HG02973 (cell line): ENCODE data around the gene LYRM1.

Experiments
- ATAC-seq: cut with Tn5 transposase; IDR thresholded peaks from one replicate; pipeline ENCODE4 v1.9.1; 2021; ENCODE audit warnings: moderate library complexity; ENCODE audit not compliant: unreplicated experiment

LYRM1 gene

GRCh38 chr16:20871941-20872815, 28.4 kb upstream of the LYRM1 start:
- no peak for ATAC-seq

GRCh38 chr16:20873331-20873730, 27.2 kb upstream of the LYRM1 start:
- ATAC-seq: no peak

GRCh38 chr16:20874088-20874581, 26.4 kb upstream of the LYRM1 start:
- ATAC-seq: no peak

GRCh38 chr16:20875355-20875650, 25.3 kb upstream of the LYRM1 start:
- ATAC-seq: no peak

- ATAC-seq: no peak
These were observed 21.9 kb upstream of the LYRM1 start for GRCh38 chr16:20878682-20879147.

GRCh38 chr16:20879175-20880040, 21.2 kb upstream of the LYRM1 start:
- no peak for ATAC-seq

- no peak for ATAC-seq
These were observed 19.6 kb upstream of the LYRM1 start for GRCh38 chr16:20880867-20881502.

GRCh38 chr16:20881503-20881878, 19.1 kb upstream of the LYRM1 start:
- no peak for ATAC-seq

- ATAC-seq: no peak
These were observed 16.9 kb upstream of the LYRM1 start for GRCh38 chr16:20883554-20884239.

GRCh38 chr16:20884240-20884556, 16.4 kb upstream of the LYRM1 start:
- ATAC-seq: no peak

- no peak for ATAC-seq
These were observed 14.3 kb upstream of the LYRM1 start for GRCh38 chr16:20886320-20886719.

GRCh38 chr16:20887207-20887606, 13.4 kb upstream of the LYRM1 start:
- ATAC-seq: no peak

- ATAC-seq: no peak
These were observed 10.8 kb upstream of the LYRM1 start for GRCh38 chr16:20889625-20890275.

- no peak for ATAC-seq
These were observed 6.2 kb upstream of the LYRM1 start for GRCh38 chr16:20894388-20894787.

GRCh38 chr16:20897253-20897897, 3.2 kb upstream of the LYRM1 start:
- no peak for ATAC-seq

- no peak for ATAC-seq
These were observed 2.6 kb upstream of the LYRM1 start for GRCh38 chr16:20897922-20898321.

GRCh38 chr16:20899071-20899470, 1.5 kb upstream of the LYRM1 start:
- ATAC-seq: no peak

- no peak for ATAC-seq
These were observed 883 bp upstream of the LYRM1 start for GRCh38 chr16:20899477-20900298.

GRCh38 chr16:20901068-20901435, 481 bp downstream of the LYRM1 start:
- no peak for ATAC-seq
